Fibroblast of the aortic adventitia (primary cell): ENCODE data around the gene SLC34A2. TPM values are rescaled to one million over a fixed set of nuclear protein-coding genes. Genes with fewer than 3 reads are reported as not detected.

Source experiments
- DNase-seq: peaks from one replicate; pipeline ENCODE4 v3.0.0-alpha.2; 2010; ENCODE audit warnings: low read depth
- H3K4me3 ChIP-seq: 2 replicates; pipeline ENCODE4 v1.5.1; 2011; ENCODE audit warnings: low read depth, mild to moderate bottlenecking, control low read depth, low read length, moderate library complexity
- total RNA-seq: library from RNA; depleted of rRNA; stranded (reverse); fragments of >200 nt; gene quantifications from 2 replicates; pipeline ENCODE4 v1.2.3, GENCODE V29; 2012; ENCODE audit warnings: low replicate concordance
- TF ChIP-seq, protein P1 (sequence below): IDR thresholded peaks from 2 replicates; pipeline ENCODE4 v1.5.1; 2011; ENCODE audit warnings: mild to moderate bottlenecking, low read length, control low read depth, inconsistent platforms; ENCODE audit not compliant: insufficient read depth

The SLC34A2 gene
- total RNA-seq, 1 donor, result not detected

DNA sequence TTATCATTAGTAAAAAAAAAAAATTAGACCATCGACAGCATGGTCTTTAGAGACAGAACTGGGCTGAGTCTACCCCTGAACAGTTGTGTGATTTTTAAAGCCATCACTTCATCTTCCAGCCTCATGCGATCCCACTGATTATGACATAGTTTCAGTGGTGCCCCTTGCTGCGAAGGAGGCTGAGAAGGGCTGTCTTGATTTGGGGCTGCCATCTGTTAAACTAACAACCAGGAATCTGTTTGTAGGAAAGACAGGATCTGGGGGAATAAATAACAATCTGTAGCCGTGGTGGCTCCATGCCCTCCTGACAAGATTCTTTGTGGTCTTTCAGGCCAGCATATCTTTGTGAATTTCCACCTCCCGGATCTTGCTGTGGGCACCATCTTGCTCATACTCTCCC lies 17.1 kb downstream of the SLC34A2 start:
- no peak overlapping the region for H3K4me3 ChIP-seq
- DNase-seq, result no peak
- TF ChIP-seq, protein P1, sequence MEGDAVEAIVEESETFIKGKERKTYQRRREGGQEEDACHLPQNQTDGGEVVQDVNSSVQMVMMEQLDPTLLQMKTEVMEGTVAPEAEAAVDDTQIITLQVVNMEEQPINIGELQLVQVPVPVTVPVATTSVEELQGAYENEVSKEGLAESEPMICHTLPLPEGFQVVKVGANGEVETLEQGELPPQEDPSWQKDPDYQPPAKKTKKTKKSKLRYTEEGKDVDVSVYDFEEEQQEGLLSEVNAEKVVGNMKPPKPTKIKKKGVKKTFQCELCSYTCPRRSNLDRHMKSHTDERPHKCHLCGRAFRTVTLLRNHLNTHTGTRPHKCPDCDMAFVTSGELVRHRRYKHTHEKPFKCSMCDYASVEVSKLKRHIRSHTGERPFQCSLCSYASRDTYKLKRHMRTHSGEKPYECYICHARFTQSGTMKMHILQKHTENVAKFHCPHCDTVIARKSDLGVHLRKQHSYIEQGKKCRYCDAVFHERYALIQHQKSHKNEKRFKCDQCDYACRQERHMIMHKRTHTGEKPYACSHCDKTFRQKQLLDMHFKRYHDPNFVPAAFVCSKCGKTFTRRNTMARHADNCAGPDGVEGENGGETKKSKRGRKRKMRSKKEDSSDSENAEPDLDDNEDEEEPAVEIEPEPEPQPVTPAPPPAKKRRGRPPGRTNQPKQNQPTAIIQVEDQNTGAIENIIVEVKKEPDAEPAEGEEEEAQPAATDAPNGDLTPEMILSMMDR, result no peak

DNA sequence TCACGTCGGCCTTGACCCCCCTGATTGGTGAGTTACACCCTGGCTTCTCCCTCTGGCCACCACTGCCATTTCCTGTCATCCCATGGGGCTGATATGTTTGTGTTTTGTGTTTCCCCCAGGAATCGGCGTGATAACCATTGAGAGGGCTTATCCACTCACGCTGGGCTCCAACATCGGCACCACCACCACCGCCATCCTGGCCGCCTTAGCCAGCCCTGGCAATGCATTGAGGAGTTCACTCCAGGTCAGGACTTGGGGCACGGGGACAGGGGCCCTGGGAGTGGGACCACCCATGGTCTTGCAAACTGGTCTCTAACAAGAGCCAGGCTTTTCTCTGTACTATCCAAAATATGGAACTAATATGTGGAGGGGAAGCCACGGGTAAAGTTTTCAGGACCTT lies 18.7 kb downstream of the SLC34A2 start:
- TF ChIP-seq, protein P1, result no peak
- no peak for DNase-seq
- no peak overlapping the region for H3K4me3 ChIP-seq

GRCh38 chr4:25676221-25676620 lies 20.6 kb downstream of the SLC34A2 start:
- TF ChIP-seq, protein P1, result no peak
- H3K4me3 ChIP-seq, result no peak overlapping the region
- DNase-seq, result no peak

GRCh38 chr4:25677157-25677556 lies 21.5 kb downstream of the SLC34A2 start:
- no peak for DNase-seq
- TF ChIP-seq, protein P1, result no peak
- H3K4me3 ChIP-seq, result no peak overlapping the region

- TF ChIP-seq, protein P1, result no peak
- no peak overlapping the region for H3K4me3 ChIP-seq
- no peak for DNase-seq
Observed at GRCh38 chr4:25677943-25678342, 22.3 kb downstream of the SLC34A2 start.

DNA sequence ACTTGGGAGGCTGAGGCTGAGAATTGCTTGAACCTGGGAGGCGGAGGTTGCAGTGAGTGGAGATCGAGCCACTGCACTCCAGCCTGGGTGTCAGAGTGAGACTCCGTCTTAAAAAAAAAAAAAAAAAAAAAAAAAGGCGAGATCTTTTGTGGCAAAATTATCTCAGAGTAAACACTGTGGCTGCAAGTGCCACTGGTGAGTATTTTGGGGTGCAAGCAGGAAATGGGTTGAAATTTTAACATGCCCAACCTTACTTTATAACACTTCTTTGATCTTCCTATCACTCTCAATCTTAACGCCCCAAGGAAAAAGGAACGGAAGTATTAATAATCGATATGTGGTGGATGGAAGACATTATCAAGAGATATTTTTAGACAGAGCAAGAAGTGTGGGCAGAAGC lies 32.1 kb downstream of the SLC34A2 start:
- DNase-seq, result no peak
- TF ChIP-seq, protein P1, result no peak
- no peak overlapping the region for H3K4me3 ChIP-seq

DNA sequence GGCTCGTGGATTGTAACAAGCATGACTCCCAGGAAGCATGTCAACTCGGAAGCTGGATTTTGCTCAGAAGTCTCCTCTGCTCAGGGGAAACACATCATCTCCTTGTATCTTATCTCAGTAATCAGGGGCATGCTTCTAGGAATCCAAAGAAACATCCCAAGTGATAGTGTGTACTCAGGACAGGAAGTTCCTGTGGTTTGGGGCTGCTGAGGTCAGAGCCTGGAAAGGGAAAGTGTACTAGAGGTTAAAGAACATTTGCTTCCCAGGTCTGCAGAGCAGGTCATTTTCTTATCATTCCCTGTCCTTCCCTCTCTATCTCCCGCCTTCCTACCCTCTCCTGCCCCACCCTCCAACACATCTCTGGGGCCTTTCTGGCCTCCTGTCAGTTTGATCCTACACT lies 38.8 kb downstream of the SLC34A2 start:
- peak; percentile 23 for DNase-seq
- TF ChIP-seq, protein P1, result no peak
- no peak overlapping the region for H3K4me3 ChIP-seq
